Esophagus squamous epithelium (tissue), 5 donors: ENCODE data around the gene CACNA2D3. TPM values are rescaled to one million over a fixed set of nuclear protein-coding genes. Genes with fewer than 3 reads are reported as not detected.
A peak's percentile ranks its signal among the peaks of the same experiment; 100 is the strongest.

ENCODE experiments used
- DNase-seq: peaks from one replicate; lab custom pipeline; 2025; lab: John Stamatoyannopoulos, UW
- H3K27ac ChIP-seq, 4 donors: fragments of 200-600 bp; sonication (generic); one replicate each; pipeline ENCODE4 v1.5.1; 2016 to 2019; ENCODE audit warnings: mild to moderate bottlenecking in 1 of 4
- H3K27me3 ChIP-seq, 4 donors: fragments of 200-600 bp; sonication (generic); 1 replicate in 3 of 4; 2 replicates in 1 of 4; pipeline versions ENCODE4 v1.5.1 to v1.6.0; 2017 to 2021; ENCODE audit warnings: antibody characterized with exemption in 1 of 4
- H3K36me3 ChIP-seq, 3 donors: fragments of 200-600 bp; sonication (generic); one replicate each; pipeline ENCODE4 v1.5.1; 2016 to 2019
- H3K4me1 ChIP-seq, 3 donors: fragments of 200-600 bp; sonication (generic); one replicate each; pipeline ENCODE4 v1.5.1; 2017 to 2019
- H3K4me3 ChIP-seq, 4 donors: fragments of 200-600 bp; sonication (generic); 1 replicate in 3 of 4; 2 replicates in 1 of 4; pipeline ENCODE4 v1.5.1; 2016 to 2019; ENCODE audit warnings: mild to moderate bottlenecking in 2 of 4, moderate library complexity in 1 of 4
- H3K9me3 ChIP-seq, 3 donors: fragments of 200-600 bp; sonication (generic); one replicate each; pipeline ENCODE4 v1.5.1; 2016 to 2019
- CTCF ChIP-seq, 6 experiments: fragments of 450-650 bp in 4 of 6; fragments of 200-600 bp in 2 of 6; sonication (generic) in 2 of 6; IDR thresholded peaks; one replicate each; pipeline ENCODE4 v1.5.1; 2016 to 2019; ENCODE audit warnings: antibody characterized with exemption in 6 of 6, mild to moderate bottlenecking in 4 of 6, moderate library complexity in 4 of 6
- POLR2A ChIP-seq, 4 donors: fragments of 450-650 bp; IDR thresholded peaks; one replicate each; pipeline ENCODE4 v1.6.1; 2017; ENCODE audit warnings: antibody characterized with exemption in 4 of 4, mild to moderate bottlenecking in 4 of 4, moderate library complexity in 3 of 4
- WGBS, 2 donors: methylation state at CpG; one replicate each; pipeline ENCODE4 v1.1.5; 2018; 5-methylcytosine and 5-hydroxymethylcytosine counted together
- intact Hi-C: fragments of 100-400 bp; cut with DNase I; formaldehyde crosslinking; loops from one replicate; pipeline ENCODE4 v1.15.0; 2022
- total RNA-seq, 4 donors: library from RNA; depleted of rRNA; stranded (reverse); fragments of >200 nt; gene quantifications; one replicate each; pipeline ENCODE4 v1.1.0, GENCODE V29; 2016
- donor health status: DM: yes; HTN: yes; CAD: no.

The CACNA2D3 gene
- total RNA-seq, 4 donors from 2014 or later, result 1.2 to 7.1 (median 5.1) TPM

GRCh38 chr3:54899273-54899672 is 776.9 kb downstream of the CACNA2D3 start:
- Histone ChIP-seq H3K27ac (no peak overlapping the region), H3K4me1 (peaks cover 0 to 6% (median 0%) of the 10 kb centered on the region in 3 donors), H3K9me3 (no peaks in the 10 kb centered on the region), H3K36me3 (peaks cover 0 to 9% (median 0%) of the 10 kb centered on the region in 3 donors), H3K27me3 (no peaks in the 10 kb centered on the region), H3K4me3 (no peak overlapping the region)
- WGBS, 2 donors, result 78 to 90% methylated on average over 6 of the region's 6 CpGs
- no peak for TF ChIP-seq CTCF (IDR thresholded peaks at IDR 0.05)
- no peak for TF ChIP-seq POLR2A (IDR thresholded peaks at IDR 0.05)
- DNase-seq, result no peak
- intact Hi-C loops, result no loop called here

GRCh38 chr3:54900838-54901591 is 778.7 kb downstream of the CACNA2D3 start:
- peaks cover 0 to 9% (median 0%) of the 10 kb centered on the region in 3 donors for H3K36me3 ChIP-seq
- no peak overlapping the region for H3K4me3 ChIP-seq
- peaks cover 0 to 6% (median 0%) of the 10 kb centered on the region in 3 donors for H3K4me1 ChIP-seq
- no peak for DNase-seq
- no peaks in the 10 kb centered on the region for H3K9me3 ChIP-seq
- 54 to 66% methylated on average over 6 to 8 of the region's 8 CpGs for WGBS, 2 donors
- H3K27me3 ChIP-seq, result no peaks in the 10 kb centered on the region
- peak overlapping the region in 3 of 4 donors; percentile 28 to 55 (median 47) for H3K27ac ChIP-seq
- intact Hi-C loops, result no loop called here
- no peak for TF ChIP-seq POLR2A (IDR thresholded peaks at IDR 0.05)
- TF ChIP-seq CTCF (IDR thresholded peaks at IDR 0.05), result no peak

GRCh38 chr3:54901906-54902685 is 779.7 kb downstream of the CACNA2D3 start:
- no peaks in the 10 kb centered on the region for H3K9me3 ChIP-seq
- peaks cover 0 to 9% (median 0%) of the 10 kb centered on the region in 3 donors for H3K36me3 ChIP-seq
- peaks cover 0 to 6% (median 0%) of the 10 kb centered on the region in 3 donors for H3K4me1 ChIP-seq
- 67 to 68% methylated on average over 4 of the region's 4 CpGs for WGBS, 2 donors
- intact Hi-C loops, result no loop called here
- no peak overlapping the region for H3K4me3 ChIP-seq
- peak overlapping the region in 3 of 4 donors; percentile 28 to 55 (median 43) for H3K27ac ChIP-seq
- no peak for TF ChIP-seq POLR2A (IDR thresholded peaks at IDR 0.05)
- TF ChIP-seq CTCF (IDR thresholded peaks at IDR 0.05), result no peak
- no peaks in the 10 kb centered on the region for H3K27me3 ChIP-seq
- no peak for DNase-seq

GRCh38 chr3:54905261-54905888 is 783.0 kb downstream of the CACNA2D3 start:
- Histone ChIP-seq H3K27me3 (no peaks in the 10 kb centered on the region), H3K36me3 (peaks cover 0 to under 1% (median 0%) of the 10 kb centered on the region in 3 donors), H3K4me1 (peaks cover 0 to 11% (median 0%) of the 10 kb centered on the region in 3 donors), H3K27ac (no peak overlapping the region), H3K9me3 (no peaks in the 10 kb centered on the region), H3K4me3 (no peak overlapping the region)
- intact Hi-C loops, result no loop called here
- TF ChIP-seq CTCF (IDR thresholded peaks at IDR 0.05), result no peak
- no peak for TF ChIP-seq POLR2A (IDR thresholded peaks at IDR 0.05)
- no peak for DNase-seq
- WGBS, 2 donors, result 42 to 82% methylated on average over 2 of the region's 2 CpGs
